ENCODE results near the gene FBXO11.

FBXO11 gene

DNA sequence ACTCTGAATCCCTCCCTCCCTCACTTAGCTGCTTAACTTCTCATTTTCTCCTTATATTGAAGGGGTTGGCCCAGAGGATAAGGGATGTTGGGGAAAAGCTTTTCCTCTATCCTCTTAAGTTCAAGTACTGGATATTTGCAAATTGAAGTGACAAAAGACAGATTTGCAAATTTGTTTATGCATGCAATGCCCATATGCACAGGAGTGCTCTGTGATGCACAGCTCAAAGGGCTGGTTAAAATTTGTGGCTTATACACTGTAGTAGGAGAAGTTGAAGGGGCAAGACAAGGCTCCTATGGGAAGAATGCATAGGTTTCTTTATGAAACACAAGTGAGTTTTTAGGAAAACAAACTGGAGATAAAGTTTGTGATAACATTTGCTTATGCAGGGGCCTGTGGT is 131.7 kb downstream of the FBXO11 start:
- TF ChIP-seq TAF1 (IDR thresholded peaks at IDR 0.05; ENCODE audit: borderline replicate concordance, insufficient read depth, low read length) (no peak), SIN3A (IDR thresholded peaks at IDR 0.05; ENCODE audit: borderline replicate concordance, insufficient read depth, low read length) (no peak), POLR2AphosphoS5 (IDR thresholded peaks at IDR 0.05; ENCODE audit: low read depth, low read length) (no peak), FOXP2 (optimal IDR thresholded peaks at IDR 0.05; ENCODE audit: borderline replicate concordance, extremely low read depth, extremely low read length, insufficient read depth) (no peak)
- TF ChIP-seq, protein P1, sequence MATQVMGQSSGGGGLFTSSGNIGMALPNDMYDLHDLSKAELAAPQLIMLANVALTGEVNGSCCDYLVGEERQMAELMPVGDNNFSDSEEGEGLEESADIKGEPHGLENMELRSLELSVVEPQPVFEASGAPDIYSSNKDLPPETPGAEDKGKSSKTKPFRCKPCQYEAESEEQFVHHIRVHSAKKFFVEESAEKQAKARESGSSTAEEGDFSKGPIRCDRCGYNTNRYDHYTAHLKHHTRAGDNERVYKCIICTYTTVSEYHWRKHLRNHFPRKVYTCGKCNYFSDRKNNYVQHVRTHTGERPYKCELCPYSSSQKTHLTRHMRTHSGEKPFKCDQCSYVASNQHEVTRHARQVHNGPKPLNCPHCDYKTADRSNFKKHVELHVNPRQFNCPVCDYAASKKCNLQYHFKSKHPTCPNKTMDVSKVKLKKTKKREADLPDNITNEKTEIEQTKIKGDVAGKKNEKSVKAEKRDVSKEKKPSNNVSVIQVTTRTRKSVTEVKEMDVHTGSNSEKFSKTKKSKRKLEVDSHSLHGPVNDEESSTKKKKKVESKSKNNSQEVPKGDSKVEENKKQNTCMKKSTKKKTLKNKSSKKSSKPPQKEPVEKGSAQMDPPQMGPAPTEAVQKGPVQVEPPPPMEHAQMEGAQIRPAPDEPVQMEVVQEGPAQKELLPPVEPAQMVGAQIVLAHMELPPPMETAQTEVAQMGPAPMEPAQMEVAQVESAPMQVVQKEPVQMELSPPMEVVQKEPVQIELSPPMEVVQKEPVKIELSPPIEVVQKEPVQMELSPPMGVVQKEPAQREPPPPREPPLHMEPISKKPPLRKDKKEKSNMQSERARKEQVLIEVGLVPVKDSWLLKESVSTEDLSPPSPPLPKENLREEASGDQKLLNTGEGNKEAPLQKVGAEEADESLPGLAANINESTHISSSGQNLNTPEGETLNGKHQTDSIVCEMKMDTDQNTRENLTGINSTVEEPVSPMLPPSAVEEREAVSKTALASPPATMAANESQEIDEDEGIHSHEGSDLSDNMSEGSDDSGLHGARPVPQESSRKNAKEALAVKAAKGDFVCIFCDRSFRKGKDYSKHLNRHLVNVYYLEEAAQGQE (IDR thresholded peaks at IDR 0.05; ENCODE audit: insufficient read depth in 1 of 2, low read depth in 2 of 2, low read length in 2 of 2) = no peak

DNA sequence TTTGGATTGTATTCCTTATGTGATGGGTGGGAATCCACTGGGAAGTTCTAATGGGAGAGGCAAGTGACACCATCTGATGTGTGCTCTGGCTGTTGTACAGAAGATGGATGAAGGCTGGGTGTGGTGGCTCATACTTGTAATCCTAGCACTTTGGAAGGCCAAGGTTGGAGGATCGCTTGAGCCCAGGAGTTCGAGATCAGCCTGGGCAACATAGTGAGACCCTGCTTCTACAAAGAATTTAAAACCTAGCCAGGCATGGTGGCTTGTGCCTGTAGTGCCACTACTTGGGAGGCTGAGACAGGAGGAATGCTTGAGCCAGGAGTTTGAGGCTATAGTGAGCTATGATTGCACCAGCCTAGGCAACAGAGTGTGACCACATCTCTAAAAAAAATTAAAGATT is 134.0 kb downstream of the FBXO11 start:
- no peak for TF ChIP-seq TAF1 (IDR thresholded peaks at IDR 0.05; ENCODE audit: borderline replicate concordance, insufficient read depth, low read length)
- TF ChIP-seq, protein P1 (IDR thresholded peaks at IDR 0.05; ENCODE audit: insufficient read depth in 1 of 2, low read depth in 2 of 2, low read length in 2 of 2) = no peak
- no peak for TF ChIP-seq POLR2AphosphoS5 (IDR thresholded peaks at IDR 0.05; ENCODE audit: low read depth, low read length)
- no peak for TF ChIP-seq SIN3A (IDR thresholded peaks at IDR 0.05; ENCODE audit: borderline replicate concordance, insufficient read depth, low read length)
- TF ChIP-seq FOXP2 (optimal IDR thresholded peaks at IDR 0.05; ENCODE audit: borderline replicate concordance, extremely low read depth, extremely low read length, insufficient read depth) = no peak

DNA sequence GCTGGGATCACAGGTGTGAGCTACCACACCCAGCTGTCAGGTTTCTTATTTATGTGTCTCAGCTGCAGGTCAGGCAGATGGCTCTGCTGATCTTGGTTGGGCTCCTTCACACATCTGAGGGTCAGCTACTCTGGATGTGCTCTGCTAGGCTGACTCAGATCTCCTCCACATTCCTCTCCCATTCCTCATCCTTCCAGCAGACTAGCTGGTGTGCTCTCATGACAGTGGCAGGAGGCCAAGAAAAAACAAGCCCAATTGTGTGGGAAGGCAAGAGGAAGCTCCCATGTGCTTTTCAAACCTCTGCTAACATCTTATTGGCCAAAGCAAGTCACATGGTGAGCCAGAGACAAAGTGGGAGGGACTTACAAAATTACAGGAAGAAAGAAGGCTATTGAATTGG is 135.1 kb downstream of the FBXO11 start:
- TF ChIP-seq POLR2AphosphoS5 (IDR thresholded peaks at IDR 0.05; ENCODE audit: low read depth, low read length) (no peak), TAF1 (IDR thresholded peaks at IDR 0.05; ENCODE audit: borderline replicate concordance, insufficient read depth, low read length) (no peak), FOXP2 (optimal IDR thresholded peaks at IDR 0.05; ENCODE audit: borderline replicate concordance, extremely low read depth, extremely low read length, insufficient read depth) (no peak), SIN3A (IDR thresholded peaks at IDR 0.05; ENCODE audit: borderline replicate concordance, insufficient read depth, low read length) (no peak)
- TF ChIP-seq, protein P1 (IDR thresholded peaks at IDR 0.05; ENCODE audit: insufficient read depth in 1 of 2, low read depth in 2 of 2, low read length in 2 of 2) = no peak

DNA sequence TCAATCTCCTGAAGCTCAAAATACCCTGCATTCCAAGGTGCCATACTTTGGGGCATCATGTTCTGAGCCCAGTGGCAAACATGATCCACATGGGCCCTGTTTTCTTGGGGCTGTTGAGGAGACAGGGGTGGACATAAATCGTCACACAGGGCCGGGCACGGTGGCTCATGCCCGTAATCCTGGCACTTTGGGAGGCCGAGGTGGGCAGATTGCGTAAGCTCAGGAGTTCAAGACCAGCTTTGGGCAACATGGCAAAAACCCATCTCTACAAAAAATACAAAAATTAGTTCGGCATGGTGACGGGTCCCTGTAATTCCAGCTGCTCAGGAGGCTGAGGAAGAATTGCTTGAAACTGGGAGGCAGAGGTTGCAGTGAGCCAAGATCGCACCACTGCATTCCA is 137.0 kb downstream of the FBXO11 start:
- TF ChIP-seq TAF1 (IDR thresholded peaks at IDR 0.05; ENCODE audit: borderline replicate concordance, insufficient read depth, low read length) = no peak
- no peak for TF ChIP-seq FOXP2 (optimal IDR thresholded peaks at IDR 0.05; ENCODE audit: borderline replicate concordance, extremely low read depth, extremely low read length, insufficient read depth)
- TF ChIP-seq POLR2AphosphoS5 (IDR thresholded peaks at IDR 0.05; ENCODE audit: low read depth, low read length) = no peak
- TF ChIP-seq SIN3A (IDR thresholded peaks at IDR 0.05; ENCODE audit: borderline replicate concordance, insufficient read depth, low read length) = no peak
- TF ChIP-seq, protein P1 (IDR thresholded peaks at IDR 0.05; ENCODE audit: insufficient read depth in 1 of 2, low read depth in 2 of 2, low read length in 2 of 2) = no peak
